Renal cortical epithelial cell (primary cell): ENCODE results near the gene DUXB. TPM values are rescaled to one million over a fixed set of nuclear protein-coding genes. Genes with fewer than 3 reads are reported as not detected.

Experiments
- DNase-seq: peaks from one replicate; pipeline ENCODE4 v3.0.0-alpha.2; 2011; ENCODE audit warnings: low read depth
- total RNA-seq: library from RNA; depleted of rRNA; stranded (reverse); fragments of >200 nt; gene quantifications from 2 replicates; pipeline ENCODE4 v1.2.3, GENCODE V29; 2014

DUXB gene
- total RNA-seq, 1 donor from 2014 or later, result not detected

DNA sequence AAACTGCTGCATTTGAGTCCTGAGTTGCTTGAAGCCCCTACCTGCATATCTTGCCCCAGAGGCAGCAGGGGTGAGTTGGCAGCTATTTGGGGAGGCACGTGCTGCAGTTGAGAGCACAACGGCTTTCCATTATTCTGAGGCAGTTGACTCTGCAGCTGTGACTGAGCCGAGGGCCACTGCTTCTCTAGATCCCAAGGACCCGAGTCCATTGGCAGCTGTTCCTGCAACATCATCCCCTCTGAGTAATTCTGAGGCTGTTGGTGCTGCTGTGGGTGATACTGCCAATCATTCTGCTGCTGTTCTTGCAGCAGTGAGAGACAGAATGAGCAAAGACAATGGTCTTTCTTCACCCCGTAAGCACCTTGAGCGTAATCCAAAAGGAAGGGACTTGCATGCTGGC lies 40.9 kb downstream of the DUXB start:
- DNase-seq, result no peak

DNA sequence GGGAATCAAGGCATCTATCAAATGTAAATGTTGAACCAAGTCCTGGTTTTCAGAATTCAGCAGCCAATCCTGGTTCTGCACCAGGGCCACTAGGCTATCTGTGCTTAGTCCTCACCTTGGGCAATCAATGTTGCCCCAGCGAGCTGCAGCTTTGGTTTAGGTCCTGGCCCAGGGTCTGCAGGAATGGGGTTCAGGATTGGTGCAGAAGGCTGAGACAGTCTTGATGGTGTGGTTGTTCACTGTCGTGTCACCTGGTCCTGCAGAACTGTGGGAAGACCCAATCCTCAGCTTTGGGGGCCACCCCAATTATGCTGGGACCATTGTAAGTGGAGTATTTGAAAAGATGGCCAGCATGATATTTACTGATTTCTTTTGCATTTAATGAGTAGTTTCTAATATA lies 43.1 kb downstream of the DUXB start:
- no peak for DNase-seq

DNA sequence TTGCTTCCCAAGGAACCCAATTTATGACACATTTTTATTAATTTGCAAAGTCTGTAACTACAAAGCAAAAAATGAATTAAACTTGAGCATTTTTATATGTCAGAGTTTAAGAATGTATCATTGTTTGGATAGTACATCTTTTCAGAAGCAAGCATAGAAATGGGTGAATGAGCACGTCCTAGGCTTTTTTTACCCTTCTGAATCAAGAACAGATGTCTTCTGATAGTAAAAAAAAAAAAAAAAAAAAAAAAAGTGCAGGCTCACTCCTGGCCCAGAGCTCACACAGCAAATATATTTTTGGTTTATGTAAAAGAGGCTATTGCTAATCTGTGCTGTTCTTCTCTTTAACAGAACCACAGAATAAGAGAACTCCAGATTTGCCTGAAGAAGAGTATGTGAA lies 47.3 kb downstream of the DUXB start:
- no peak for DNase-seq

DNA sequence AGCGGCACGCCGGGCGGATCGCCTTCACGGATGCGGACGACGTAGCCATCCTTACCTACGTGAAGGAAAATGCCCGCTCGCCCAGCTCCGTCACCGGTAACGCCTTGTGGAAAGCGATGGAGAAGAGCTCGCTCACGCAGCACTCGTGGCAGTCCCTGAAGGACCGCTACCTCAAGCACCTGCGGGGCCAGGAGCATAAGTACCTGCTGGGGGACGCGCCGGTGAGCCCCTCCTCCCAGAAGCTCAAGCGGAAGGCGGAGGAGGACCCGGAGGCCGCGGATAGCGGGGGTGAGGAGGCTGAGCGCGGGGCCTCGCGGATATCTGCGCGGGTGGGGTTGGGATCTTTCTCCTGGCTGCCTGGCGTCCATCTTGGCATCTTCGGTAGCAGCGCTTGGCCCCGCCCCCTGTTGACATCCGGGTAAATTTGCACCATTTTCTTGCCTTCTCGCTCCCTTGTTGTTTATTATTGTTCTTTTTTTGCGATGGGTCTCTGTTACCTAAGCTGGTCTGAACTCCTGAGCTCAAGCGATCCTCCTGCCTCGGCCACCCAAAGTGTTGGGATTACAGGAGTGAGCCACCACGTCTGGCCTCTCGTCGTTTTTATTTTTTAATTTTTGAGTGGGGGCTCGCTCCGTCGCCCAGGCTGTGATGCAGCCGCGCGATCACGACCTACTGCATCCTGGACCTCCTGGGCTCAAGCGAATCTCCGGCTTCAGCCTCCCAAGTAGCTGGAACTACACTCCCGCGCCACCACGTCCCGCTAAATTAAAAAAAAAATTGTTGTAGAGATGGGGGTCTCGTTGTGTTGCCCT lies 52.8 kb downstream of the DUXB start:
- peak; percentile 56 for DNase-seq

DNA sequence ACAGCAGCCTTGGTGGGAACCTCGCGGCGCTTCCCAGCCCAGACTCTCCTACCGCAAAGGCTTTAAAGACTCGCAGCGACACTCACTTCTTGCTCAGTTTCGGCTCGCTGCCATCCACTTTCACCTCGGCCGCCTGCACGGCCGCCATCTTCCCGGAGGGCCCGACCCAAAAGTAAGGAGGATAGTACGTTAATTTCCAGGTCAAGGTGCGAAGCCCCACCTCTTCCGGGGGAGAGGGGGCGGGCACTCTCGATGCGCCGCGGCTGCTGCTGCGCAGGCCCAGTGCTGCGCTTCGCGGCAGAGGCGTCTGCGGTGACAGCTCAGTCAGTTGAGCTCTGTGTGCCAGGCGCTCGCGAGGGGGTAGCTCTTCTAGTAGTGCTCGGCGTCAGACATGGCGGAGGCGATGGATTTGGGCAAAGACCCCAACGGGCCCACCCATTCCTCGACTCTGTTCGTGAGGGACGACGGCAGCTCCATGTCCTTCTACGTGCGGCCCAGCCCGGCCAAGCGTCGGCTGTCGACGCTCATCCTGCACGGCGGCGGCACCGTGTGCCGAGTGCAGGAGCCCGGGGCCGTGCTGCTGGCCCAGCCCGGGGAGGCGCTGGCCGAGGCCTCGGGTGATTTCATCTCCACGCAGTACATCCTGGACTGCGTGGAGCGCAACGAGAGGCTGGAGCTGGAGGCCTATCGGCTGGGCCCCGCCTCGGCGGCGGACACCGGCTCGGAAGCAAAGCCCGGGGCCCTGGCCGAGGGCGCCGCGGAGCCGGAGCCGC lies 53.6 kb downstream of the DUXB start, which contains the start of the genes KARS1 and TERF2IP:
TSS of gene KARS1 (minus strand) at position 174 of the 773 bp plus-strand sequence. CDS start at position 148, 26 bp downstream.
TSS of gene TERF2IP (plus strand) at position 282 of the 773 bp plus-strand sequence. CDS start at position 392, 110 bp downstream.
- peak; percentile 87 for DNase-seq

DNA sequence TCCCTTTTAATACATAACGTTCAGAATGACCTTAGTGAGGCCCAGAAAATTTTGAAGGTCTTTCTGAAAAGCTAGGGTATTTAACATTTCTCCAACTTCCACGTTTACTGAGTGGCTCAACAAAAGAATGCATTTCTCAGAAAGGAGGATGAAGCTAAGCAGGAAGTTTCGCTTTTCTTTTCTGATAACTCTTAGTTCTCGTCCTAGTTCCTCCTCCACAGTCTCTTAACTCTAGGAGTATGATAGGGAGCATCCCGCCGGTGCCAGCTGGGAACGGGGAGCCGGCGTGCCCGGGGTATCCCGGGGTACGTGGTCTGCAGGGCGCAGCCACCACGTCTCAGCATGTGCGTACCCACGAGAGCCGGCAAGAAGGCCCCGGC lies 54.2 kb downstream of the DUXB start:
- DNase-seq, result no peak

DNA sequence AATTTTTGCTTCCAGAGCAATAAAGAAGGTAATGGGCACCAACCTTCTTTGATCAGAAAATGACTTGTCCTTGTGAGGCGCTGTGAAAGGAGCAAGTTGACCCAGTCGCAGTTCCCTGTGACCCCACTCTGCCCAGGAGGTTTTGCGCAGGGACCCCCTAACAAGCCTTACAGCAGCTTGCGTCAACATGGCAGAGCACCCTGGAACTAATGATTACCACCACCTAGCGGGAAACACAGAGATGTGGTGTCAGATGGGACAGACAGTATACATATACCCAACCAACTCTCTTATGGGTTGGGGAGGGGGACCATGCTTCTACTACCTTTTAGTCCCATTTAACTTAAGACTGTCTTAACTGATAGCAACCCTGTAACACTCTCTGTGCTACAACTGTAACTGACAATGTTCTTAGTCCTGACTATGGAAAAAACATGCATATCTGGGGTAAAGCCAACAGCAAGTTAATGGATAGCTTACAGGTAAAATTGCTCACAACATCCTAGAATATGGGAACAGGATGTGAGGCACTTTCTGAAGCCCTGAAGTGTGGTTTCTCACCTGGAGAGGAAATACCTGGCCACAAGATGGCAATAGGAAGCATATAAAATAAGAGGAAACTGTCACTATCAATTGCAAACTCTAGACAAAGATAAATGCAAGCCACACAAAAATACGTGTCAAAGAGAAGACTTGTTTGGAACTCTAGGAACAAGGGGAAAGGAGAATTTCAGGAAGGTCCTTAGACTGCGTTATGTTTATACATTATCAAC lies 56.8 kb downstream of the DUXB start:
- DNase-seq, result no peak

Other genes with a start within 250 kb of the DUXB start
- 28.8 and 30.9 TPM in 2 replicates for gene TMEM170A, start 236.8 kb downstream of the DUXB start, total RNA-seq
- 1.1 and 1.4 TPM in 2 replicates for gene CHST6, start 206.0 kb downstream of the DUXB start, total RNA-seq
- gene CHST5, start 165.4 kb downstream of the DUXB start, total RNA-seq, result 0.05 TPM in 1 of 2 replicates, not detected in the other
- 9.7 and 18.3 TPM in 2 replicates for gene TMEM231, start 145.2 kb downstream of the DUXB start, total RNA-seq
- 42.9 and 101 TPM in 2 replicates for gene GABARAPL2, start 135.1 kb downstream of the DUXB start, total RNA-seq
- gene ADAT1, start 78.2 kb downstream of the DUXB start, total RNA-seq, result 67.9 and 97.7 TPM in 2 replicates
- gene KARS1, start 53.8 kb downstream of the DUXB start, total RNA-seq, result 144 and 236 TPM in 2 replicates
- gene TERF2IP, start 53.7 kb downstream of the DUXB start, total RNA-seq, result 31.8 and 35.7 TPM in 2 replicates
- not detected in 2 replicates for gene CPHXL2, start 24.5 kb downstream of the DUXB start, total RNA-seq
- gene CPHXL, start 25.0 kb upstream of the DUXB start, total RNA-seq, result not detected in 2 replicates